GM19240 (cell line): ENCODE measurements around the gene SEMA6C.
"Not testable (repeated sequence)": the region's sequence is repeated elsewhere in the genome, so short reads cannot be mapped to it uniquely, and the experiment has no call there.

ENCODE experiments used
- DNase-seq: peaks from one replicate; pipeline ENCODE4 v3.0.0; 2011; ENCODE audit warnings: low spot score; ENCODE audit not compliant: insufficient read length

Gene SEMA6C

DNA sequence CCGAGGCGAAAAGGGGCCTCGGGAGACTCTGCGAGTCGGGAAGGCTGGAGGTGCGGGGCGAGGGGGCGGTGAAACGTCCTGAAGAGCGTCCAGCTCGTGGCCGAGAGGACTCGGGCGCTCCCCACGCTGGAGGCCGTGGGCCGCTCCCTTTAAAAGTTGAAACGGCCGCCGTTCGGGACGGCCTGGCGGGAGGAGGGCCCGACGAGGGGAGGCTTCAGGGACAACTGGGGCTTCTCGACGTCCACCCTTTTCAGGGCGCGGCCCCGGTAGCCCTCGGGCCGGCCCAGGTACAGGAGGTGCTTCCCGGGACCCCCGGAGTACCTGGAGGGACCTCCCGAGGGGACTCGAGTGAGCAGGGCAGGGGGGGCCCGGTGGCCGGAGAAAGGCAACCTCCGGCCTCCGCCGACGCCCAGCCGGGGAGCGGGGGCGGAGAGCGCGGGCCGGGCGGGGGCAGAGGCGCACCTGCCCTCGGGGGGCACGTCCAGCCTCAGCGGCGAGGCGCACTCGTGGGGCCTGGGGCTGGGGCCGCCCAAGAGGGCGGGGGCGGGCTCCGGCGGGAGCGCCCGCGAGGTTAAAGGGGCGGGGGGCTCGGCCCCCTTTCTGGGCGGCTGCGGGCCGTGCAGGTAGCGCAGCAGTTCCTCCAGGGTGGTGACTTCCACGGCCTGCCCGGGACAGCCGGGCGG lies 14.0 kb downstream of the SEMA6C start:
- DNase-seq: no peak

DNA sequence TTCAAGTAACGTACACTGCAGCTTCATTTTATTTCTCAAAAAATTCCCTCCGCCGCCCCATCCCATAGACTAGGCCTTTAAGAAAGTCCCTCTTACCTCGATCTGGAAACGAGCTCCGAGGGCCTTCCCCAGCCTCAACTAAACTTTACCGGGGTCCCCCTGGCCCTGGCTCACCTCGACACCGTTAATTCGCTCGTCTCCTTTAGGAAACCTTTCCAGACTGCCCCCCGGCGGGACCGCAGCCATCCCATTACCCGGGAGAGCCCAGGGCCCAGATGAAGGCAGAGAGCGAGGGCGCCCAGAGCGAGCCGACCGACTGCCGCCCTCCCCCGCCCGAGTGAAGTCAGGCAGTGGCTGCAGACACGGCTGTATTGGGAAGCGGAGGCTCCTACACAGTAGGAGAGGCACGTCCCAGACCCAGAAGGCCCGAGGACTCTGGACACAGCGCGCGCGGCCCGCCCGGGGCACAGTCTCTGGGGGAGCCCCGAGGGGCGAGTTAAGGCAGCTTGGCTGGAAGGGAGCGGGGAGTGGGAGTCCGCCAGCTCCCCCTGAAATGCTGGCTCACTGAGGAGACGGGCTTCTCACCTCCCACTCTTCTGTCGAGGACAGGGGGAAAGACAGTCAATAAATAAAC lies 14.6 kb downstream of the SEMA6C start:
- DNase-seq: no peak

DNA sequence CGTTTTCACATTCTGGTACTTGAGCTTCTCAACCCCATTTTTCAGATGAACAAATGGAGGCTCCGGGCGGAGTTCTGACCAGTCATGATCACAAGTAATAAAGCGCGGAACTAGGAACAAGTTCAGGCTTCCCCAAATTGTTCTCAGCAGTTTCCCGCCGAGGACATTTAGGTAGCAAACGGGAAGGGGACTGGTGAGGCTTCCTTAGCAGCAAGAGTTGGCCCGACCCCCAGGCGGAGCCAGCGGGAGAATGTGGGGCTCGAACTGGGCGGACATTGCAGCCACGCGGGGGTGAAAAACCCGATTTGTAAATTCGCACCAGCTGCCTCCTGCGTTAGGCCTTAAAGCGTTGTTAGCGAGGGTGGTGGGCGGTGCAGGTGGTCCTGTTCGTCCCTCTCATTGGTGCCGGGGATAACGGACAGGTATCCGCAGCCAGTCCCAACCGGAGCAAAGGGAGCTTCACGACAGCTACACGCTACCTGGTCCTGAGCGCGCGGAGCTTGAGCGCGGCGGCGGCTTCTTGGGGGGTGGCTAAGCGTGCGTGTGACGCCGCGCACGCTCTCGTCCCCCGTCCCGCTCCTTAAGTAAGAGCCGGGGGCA lies 15.3 kb downstream of the SEMA6C start:
- DNase-seq: peak; percentile 74

DNA sequence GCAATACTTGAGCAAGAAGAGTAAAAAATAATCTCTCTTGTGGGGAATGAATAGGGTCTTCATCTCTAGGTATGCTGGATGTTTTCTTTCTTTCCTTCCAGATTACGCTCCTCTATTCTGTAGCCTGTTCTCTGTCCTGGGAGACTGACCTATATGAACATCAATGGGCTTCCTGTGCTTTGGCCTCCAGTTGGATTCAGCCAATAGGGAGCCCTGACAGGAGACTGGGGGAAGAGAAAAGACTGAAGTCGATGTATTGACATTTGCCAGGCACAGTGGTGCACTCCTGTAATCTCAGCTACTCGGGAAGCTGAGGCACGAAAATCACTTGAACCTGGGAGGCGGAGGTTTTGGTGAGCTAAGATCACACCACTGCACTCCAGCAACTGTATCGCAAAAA lies 17.6 kb downstream of the SEMA6C start:
- no peak for DNase-seq

DNA sequence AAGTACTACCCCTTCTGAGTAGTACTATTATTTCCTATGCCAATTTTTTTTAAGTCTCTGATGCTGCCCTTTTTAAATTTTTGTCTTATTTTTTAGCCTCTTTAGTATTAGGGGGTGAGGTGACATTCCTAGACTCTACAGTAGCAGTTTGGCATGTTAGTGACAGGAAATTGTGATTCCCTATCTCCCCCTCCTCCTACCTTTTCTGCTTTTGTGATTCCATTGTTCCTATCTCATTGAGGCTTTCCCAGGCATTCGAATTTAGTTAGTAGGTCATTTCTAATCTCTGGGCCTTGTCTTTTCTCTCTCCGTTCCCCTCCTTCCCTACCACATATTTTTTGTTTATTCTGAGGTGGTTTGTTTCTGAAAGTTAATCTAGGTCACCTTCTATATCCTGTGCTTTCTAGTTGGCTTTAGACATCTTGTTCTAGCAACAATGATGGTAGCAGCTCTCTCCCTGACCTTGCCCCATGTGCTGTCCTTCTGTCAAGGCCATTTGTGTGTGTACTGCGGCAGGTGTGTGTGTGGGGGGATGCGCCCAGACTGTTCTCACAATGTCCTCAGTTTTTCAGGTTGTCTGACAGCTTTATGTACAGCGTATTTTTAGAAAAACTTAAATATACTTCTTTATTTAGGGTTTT lies 21.5 kb downstream of the SEMA6C start:
- no peak for DNase-seq

DNA sequence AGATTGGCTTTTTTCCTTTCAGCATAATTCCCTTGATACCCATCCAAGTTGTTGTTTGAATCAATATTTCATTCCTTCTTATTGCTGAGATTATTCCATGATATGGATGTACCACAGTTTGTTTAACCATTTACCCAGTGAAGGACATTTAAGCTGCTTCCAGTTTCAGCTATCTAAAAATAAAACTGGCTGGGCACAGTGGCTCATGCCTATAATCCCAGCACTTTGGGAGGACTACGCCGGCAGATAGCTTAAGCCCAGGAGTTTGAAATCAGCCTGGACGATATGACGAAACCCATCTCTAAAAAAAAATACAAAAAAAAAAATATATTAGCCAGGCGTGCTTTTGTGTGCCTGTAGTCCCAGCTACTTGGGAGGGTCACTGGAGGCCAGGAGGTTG lies 32.6 kb downstream of the SEMA6C start:
- DNase-seq: no peak

DNA sequence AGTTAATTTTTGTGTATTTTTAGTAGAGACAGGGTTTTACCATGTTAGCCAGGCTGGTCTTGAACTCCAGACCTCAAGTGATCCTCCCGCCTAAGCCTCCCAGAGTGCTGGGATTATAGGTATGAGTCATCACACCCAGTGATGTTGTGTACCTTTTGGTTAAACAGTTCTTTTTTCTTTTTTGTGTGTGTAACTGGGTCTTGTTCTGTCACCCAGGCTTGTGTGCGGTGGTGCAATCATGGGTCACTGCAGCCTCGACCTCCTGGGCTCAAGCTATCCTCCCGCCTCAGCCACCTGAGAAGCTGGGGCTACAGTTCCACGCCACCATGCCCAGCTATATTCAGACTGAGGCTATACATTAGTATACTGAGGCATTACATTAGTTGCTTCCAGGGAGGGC lies 38.1 kb downstream of the SEMA6C start:
- no peak for DNase-seq

DNA sequence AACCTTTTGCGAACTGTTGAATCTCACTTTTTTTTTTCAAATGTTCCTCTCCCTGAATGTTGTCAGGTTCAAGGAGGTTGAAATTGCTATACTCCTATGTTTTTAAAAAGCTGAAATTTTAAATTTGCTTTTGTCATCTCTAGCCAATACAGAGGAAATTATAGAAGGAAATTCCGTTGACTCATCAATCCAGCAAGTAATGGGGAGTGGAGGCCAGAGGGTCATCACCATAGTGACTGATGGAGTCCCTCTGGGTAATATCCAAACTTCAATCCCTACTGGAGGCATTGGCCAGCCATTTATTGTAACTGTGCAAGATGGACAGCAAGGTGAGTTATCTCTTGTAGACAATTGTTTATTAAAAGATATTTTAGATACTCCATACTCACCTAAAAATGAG lies 39.5 kb downstream of the SEMA6C start:
- DNase-seq: no peak

DNA sequence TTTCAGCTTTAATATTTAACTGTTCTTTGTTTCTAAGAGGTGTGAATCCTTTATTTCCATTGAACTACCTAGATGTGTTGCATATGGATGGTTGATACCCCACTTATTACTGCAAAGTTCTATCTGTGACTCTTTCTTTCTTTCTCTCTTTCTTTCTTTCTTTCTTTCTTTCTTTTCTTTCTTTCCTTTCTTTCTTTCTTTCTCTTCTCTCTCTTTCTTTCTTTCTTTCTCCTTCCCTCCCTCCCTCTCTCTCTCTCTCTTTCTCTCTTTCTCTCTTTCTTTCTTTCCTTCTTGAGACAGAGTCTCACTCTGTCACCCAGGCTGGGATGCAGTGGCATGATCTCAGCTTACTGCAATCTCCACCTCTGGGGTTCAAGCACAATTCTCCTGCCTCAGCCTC lies 41.8 kb downstream of the SEMA6C start:
- no peak for DNase-seq

DNA sequence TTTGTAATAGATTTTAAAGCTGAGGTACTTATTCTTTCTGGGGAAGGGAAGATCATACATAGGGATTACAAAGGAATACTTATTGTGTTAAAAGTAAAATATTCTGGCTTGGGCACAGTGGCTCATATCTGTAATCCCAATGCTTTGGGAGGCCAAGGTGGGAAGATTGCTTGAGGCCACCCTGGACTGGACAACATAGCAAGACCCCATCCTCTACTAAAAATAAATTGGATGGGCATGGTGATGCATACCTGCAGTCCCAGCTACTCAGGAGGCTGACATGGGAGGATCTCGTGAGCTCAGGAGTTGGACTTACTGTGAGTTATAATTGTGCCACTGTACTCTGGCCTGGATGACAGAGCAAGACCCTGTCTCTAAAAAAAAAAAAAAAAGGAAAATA lies 48.3 kb downstream of the SEMA6C start:
- no peak for DNase-seq

DNA sequence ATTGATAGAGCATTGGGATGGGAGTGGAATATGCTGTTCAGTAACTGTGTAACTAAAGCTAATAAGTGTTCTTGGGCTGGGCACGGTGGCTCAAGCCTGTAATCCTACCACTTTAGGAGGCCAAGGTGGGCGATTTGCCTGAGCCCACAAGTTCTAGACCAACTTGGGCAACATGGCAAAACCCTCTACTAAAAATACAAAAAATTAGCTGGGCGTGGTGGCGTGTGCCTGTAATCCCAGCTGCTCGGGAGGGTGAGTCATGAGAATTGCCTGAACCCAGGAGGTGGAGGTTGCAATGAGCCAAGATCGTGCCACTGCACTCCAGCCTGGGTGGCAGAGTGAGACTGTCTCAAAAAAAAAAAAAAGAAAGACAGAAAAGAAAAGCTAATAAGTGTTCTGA lies 49.0 kb downstream of the SEMA6C start:
- not testable (repeated sequence) for DNase-seq

DNA sequence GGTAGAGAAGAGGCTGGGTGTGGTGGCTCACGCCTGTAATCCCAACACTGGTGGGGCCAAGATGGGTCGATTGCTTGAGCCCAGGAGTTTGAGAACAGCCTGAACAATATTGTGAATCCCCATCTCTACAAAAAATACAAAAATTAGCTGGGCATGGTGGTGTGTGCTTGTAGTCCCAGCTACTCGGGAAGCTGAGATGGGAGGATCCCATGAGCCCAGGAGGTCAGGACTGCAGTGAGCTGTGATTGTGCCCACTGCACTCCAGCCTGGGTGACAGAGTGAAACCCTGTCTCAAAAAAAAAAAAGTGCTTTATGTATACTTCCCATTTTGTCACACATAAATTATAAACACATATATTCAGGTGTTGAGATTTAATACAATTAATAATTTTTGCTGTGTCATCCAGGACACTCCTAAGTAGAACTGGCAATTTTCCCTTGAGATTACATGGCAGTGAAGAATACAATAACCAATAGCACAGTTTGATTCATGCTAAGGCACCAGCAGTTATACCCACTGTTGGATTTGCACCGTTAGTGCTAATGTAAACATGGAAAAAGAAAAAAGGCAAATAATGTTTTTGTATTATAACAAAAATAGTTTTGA lies 60.4 kb downstream of the SEMA6C start:
- no peak for DNase-seq
